HepG2 (cell line): Measurements from ENCODE around the gene NOXA1. TPM values are rescaled to one million over a fixed set of nuclear protein-coding genes. Genes with fewer than 3 reads are reported as not detected.
A peak's percentile ranks its signal among the peaks of the same experiment; 100 is the strongest.

Source experiments
- AKAP8 ChIP-seq: sonication (generic); formaldehyde crosslinking; IDR thresholded peaks from 2 replicates; pipeline ENCODE4 v1.5.1; 2020; ENCODE audit warnings: mild to moderate bottlenecking, missing genetic modification reagents
- PAF1 ChIP-seq: IDR thresholded peaks from 2 replicates; pipeline ENCODE4 v1.6.1; 2016; ENCODE audit warnings: missing genetic modification reagents, missing compliant biosample characterization
- RBFOX2 ChIP-seq: fragments of 200-400 bp; formaldehyde crosslinking; IDR thresholded peaks from 2 replicates; pipeline ENCODE4 v1.6.1; 2017; ENCODE audit warnings: low read depth, mild to moderate bottlenecking, low read length
- RXRB ChIP-seq: IDR thresholded peaks from 2 replicates; pipeline ENCODE4 v1.6.1; 2016; ENCODE audit warnings: borderline replicate concordance, missing genetic modification reagents, missing compliant biosample characterization
- SALL1 ChIP-seq: sonication (generic); formaldehyde crosslinking; IDR thresholded peaks from 2 replicates; pipeline ENCODE4 v1.8.0; 2022; ENCODE audit warnings: mild to moderate bottlenecking, missing genetic modification reagents
- SP2 ChIP-seq: sonication (generic); formaldehyde crosslinking; IDR thresholded peaks from 2 replicates; pipeline ENCODE4 v1.5.1; 2020; ENCODE audit warnings: mild to moderate bottlenecking, missing genetic modification reagents
- ZC3H4 ChIP-seq: sonication (generic); formaldehyde crosslinking; IDR thresholded peaks from 2 replicates; pipeline ENCODE4 v1.4.0; 2020; ENCODE audit warnings: missing genetic modification reagents, borderline replicate concordance
- ZFY ChIP-seq: sonication (generic); formaldehyde crosslinking; IDR thresholded peaks from 2 replicates; pipeline ENCODE4 v1.4.0; 2020; ENCODE audit warnings: missing genetic modification reagents
- ZNF335 ChIP-seq: sonication (generic); formaldehyde crosslinking; IDR thresholded peaks from 2 replicates; pipeline ENCODE4 v1.4.0; 2020; ENCODE audit warnings: missing genetic modification reagents
- polyA plus RNA-seq, 8 experiments: library from polyadenylated mRNA; depleted of rRNA in 3 of 8; stranded (reverse) in 7 of 8; unstranded in 1 of 8; fragments of >200 nt; fragmentation: Illumina TruSeq in 4 of 8; extraction: Trizol in 4 of 8; gene quantifications; 2 replicates each; pipeline versions ENCODE4 v1.2.1 to v1.2.3, GENCODE V29; 2011 to 2016; ENCODE audit warnings: low read depth in 4 of 8, missing spikeins in 1 of 8, mixed read lengths in 1 of 8; ENCODE audit not compliant: insufficient read depth in 1 of 8
- total RNA-seq, 5 experiments: library from RNA; depleted of rRNA; stranded (reverse); fragments of >200 nt; fragmentation: Illumina TruSeq; extraction: Trizol; gene quantifications; 2 replicates each; pipeline ENCODE4 v1.2.3, GENCODE V29; 2016; ENCODE audit warnings: low read depth in 1 of 5
- TF ChIP-seq, protein P1 (sequence below): sonication (generic); formaldehyde crosslinking; IDR thresholded peaks from 2 replicates; pipeline ENCODE4 v1.4.0; 2020; ENCODE audit warnings: mild to moderate bottlenecking, missing genetic modification reagents, borderline replicate concordance
- TF ChIP-seq, protein P2 (sequence below): sonication (generic); formaldehyde crosslinking; IDR thresholded peaks from 2 replicates; pipeline ENCODE4 v1.8.1; 2023; ENCODE audit warnings: mild to moderate bottlenecking, missing genetic modification reagents, borderline replicate concordance

The NOXA1 gene
- total and polyA plus RNA-seq, 2 of the 13 experiments (the other 11 are each of a cell fraction or from before 2014, with no cell fraction given) = 0.78 to 1.2 TPM

GRCh38 chr9:137447722-137448601 is 24.8 kb downstream of the NOXA1 start (continued):
- TF ChIP-seq, protein P1, sequence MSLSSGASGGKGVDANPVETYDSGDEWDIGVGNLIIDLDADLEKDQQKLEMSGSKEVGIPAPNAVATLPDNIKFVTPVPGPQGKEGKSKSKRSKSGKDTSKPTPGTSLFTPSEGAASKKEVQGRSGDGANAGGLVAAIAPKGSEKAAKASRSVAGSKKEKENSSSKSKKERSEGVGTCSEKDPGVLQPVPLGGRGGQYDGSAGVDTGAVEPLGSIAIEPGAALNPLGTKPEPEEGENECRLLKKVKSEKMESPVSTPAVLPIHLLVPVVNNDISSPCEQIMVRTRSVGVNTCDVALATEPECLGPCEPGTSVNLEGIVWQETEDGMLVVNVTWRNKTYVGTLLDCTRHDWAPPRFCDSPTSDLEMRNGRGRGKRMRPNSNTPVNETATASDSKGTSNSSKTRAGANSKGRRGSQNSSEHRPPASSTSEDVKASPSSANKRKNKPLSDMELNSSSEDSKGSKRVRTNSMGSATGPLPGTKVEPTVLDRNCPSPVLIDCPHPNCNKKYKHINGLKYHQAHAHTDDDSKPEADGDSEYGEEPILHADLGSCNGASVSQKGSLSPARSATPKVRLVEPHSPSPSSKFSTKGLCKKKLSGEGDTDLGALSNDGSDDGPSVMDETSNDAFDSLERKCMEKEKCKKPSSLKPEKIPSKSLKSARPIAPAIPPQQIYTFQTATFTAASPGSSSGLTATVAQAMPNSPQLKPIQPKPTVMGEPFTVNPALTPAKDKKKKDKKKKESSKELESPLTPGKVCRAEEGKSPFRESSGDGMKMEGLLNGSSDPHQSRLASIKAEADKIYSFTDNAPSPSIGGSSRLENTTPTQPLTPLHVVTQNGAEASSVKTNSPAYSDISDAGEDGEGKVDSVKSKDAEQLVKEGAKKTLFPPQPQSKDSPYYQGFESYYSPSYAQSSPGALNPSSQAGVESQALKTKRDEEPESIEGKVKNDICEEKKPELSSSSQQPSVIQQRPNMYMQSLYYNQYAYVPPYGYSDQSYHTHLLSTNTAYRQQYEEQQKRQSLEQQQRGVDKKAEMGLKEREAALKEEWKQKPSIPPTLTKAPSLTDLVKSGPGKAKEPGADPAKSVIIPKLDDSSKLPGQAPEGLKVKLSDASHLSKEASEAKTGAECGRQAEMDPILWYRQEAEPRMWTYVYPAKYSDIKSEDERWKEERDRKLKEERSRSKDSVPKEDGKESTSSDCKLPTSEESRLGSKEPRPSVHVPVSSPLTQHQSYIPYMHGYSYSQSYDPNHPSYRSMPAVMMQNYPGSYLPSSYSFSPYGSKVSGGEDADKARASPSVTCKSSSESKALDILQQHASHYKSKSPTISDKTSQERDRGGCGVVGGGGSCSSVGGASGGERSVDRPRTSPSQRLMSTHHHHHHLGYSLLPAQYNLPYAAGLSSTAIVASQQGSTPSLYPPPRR = no peak
- TF ChIP-seq SALL1 (CRISPR knock-in tag) (no peak; the same call in 1 of the 2 replicates), ZC3H4 (0 out of 2 replicates have a peak, but pooled peaks have one; percentile 52), ZNF335 (CRISPR knock-in tag) (no peak), PAF1 (CRISPR knock-in tag) (peak; percentile 83), RXRB (peak; percentile 23; the same call in 1 of the 2 replicates), SP2 (peak; percentile 56), RBFOX2 (peak; percentile 53), ZFY (no peak), AKAP8 (CRISPR knock-in tag) (peak; percentile 80)
- TF ChIP-seq, protein P2, sequence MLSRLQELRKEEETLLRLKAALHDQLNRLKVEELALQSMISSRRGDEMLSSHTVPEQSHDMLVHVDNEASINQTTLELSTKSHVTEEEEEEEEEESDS (CRISPR knock-in tag) = no peak
